Mesodermal cell (in vitro differentiated cells): Measurements from ENCODE around the gene CITED2. TPM values are rescaled to one million over a fixed set of nuclear protein-coding genes. Genes with fewer than 3 reads are reported as not detected.
"Not testable (repeated sequence)": the region's sequence is repeated elsewhere in the genome, so short reads cannot be mapped to it uniquely, and the experiment has no call there.

ENCODE experiments used
- H3K27ac ChIP-seq: 2 replicates; pipeline ENCODE4 v1.7.0; 2013; ENCODE audit warnings: mild to moderate bottlenecking, low read depth, low read length, moderate library complexity; ENCODE audit not compliant: severe bottlenecking
- H3K36me3 ChIP-seq: 2 replicates; pipeline ENCODE4 v1.7.1; 2013; ENCODE audit warnings: mild to moderate bottlenecking, low read length, moderate library complexity; ENCODE audit not compliant: control insufficient read depth, insufficient read depth
- H3K4me1 ChIP-seq: one replicate; pipeline ENCODE4 v1.7.1; 2013; ENCODE audit warnings: mild to moderate bottlenecking, low read length; ENCODE audit not compliant: insufficient read depth, control insufficient read depth, poor library complexity, severe bottlenecking
- H3K4me3 ChIP-seq: 2 replicates; pipeline ENCODE4 v1.7.0; 2013; ENCODE audit warnings: low read length, control low read depth, mild to moderate bottlenecking; ENCODE audit not compliant: insufficient read depth, poor library complexity, severe bottlenecking; ENCODE audit errors: extremely low read depth
- H3K9me3 ChIP-seq: 2 replicates; pipeline ENCODE4 v1.7.1; 2013; ENCODE audit warnings: mild to moderate bottlenecking, low read length, moderate library complexity; ENCODE audit not compliant: control insufficient read depth
- WGBS, 2 experiments: methylation state at CpG; one replicate each; pipeline ENCODE4 v1.1.5; 2013; ENCODE audit warnings: missing lambda C conversion rate in 2 of 2; ENCODE audit not compliant: insufficient coverage in 2 of 2; 5-methylcytosine and 5-hydroxymethylcytosine counted together
- polyA plus RNA-seq, 2 experiments: library from polyadenylated mRNA; stranded (reverse); fragments of 50-300 nt; gene quantifications; one replicate each; pipeline ENCODE4 v1.2.3, GENCODE V29; 2013

Gene CITED2
- polyA plus RNA-seq (2013, experiment 1 of 2): 203 TPM
- polyA plus RNA-seq (2013, experiment 2 of 2): 188 TPM

- H3K9me3 ChIP-seq: no peaks in the 10 kb centered on the region
- 0% methylated on average over 64 to 70 of the region's 82 CpGs for WGBS, 2 experiments
- H3K4me3 ChIP-seq: peak within 1 kb of the TSS; percentile 97
- peaks cover 32% of the 10 kb centered on the region for H3K4me1 ChIP-seq
- H3K36me3 ChIP-seq: peaks cover 28% of the 10 kb centered on the region
- H3K27ac ChIP-seq: peak within 1 kb of the TSS; percentile 96
Observed at GRCh38 chr6:139374357-139375225, at the start of gene CITED2. Gene CITED2 (minus strand): TSS chr6:139374648. CDS start chr6:139373944, 704 bp downstream.

DNA sequence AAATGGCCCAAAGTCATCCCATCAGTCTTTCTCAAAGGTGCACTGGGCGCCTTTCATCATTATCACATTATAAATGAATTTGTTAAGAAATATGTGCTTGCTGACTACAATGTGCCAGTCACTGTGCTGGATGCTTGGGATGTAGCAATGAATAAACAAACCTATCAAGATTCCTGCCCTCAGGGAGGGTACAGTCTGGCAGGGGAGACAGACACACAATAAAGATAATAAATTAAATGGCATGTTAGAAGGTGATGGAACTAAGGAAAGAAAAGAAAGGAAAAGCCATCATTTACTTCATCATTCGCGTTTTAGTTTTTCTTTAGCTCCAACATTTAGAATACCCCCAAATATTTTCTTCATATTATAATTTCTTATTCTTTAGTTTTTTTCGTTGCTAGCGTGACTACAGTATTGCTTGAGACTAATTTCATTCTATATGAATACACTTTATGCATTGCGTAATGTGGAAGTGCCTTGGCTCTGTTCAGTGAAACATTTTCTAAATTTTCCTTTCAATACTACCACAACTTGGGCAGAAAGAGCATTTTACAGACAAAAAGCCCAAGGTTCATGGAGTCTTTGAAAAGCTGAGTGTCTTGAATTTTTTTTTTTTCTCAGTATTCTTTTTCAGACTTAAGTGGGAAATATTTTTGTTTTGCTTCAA is 48.7 kb upstream of the CITED2 start:
- H3K27ac ChIP-seq: no peak overlapping the region
- H3K36me3 ChIP-seq: no peaks in the 10 kb centered on the region
- no peaks in the 10 kb centered on the region for H3K4me1 ChIP-seq
- no CpG with 5 or more reads among the region's 6 CpGs for WGBS, 2 experiments
- H3K9me3 ChIP-seq: no peaks in the 10 kb centered on the region
- no peak overlapping the region for H3K4me3 ChIP-seq

DNA sequence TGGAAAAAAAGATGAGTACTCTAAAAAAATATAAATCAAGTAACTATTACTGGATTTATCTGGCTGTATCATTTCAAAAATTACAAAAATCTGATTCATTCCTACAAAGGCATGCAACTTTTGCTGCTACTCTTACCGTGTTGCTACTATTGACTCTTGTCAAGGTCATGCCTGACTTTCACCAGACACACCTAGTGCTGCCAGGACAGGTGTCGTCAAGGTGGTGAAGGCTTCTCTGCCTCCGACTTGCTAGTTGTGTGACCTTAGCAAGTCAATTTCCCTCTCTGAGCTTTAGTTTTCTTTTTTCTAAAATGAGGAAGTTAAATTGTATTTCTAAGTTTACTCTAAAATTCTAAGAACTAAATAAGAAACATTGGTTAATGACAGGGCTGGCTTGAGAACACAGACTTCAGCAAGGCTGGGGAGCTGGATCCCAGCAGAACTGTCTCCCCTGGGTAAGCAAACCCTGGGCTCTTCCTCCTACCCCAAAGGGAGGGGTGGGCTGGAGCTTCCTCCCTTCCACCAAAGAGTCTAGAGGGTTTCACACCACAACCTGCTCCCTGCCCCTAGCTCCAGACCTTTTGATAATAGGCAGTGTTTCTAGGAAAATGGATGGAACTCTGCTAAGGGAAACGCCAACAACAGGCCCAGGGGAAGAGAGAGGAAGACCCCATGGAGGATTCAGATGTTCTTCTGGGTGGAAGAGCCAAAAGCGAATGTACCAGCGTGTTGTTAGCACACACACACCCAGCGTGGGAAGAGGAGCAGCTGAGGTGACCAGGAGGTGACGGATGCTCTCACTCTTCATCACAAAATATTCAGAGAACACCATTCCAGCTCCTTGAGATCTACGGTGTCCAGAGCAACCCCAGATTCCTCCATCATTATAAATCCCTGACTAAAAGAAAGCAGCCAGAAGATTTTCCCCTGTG is 47.9 kb upstream of the CITED2 start:
- H3K27ac ChIP-seq: no peak overlapping the region
- 92 to 94% methylated on average over 5 to 8 of the region's 9 CpGs for WGBS, 2 experiments
- H3K4me1 ChIP-seq: no peaks in the 10 kb centered on the region
- no peaks in the 10 kb centered on the region for H3K36me3 ChIP-seq
- H3K9me3 ChIP-seq: no peaks in the 10 kb centered on the region
- no peak overlapping the region for H3K4me3 ChIP-seq

GRCh38 chr6:139418481-139419132 is 44.2 kb upstream of the CITED2 start:
- H3K9me3 ChIP-seq: no peaks in the 10 kb centered on the region
- H3K36me3 ChIP-seq: no peaks in the 10 kb centered on the region
- 87 to 90% methylated on average over 5 of the region's 5 CpGs for WGBS, 2 experiments
- H3K4me3 ChIP-seq: no peak overlapping the region
- H3K27ac ChIP-seq: no peak overlapping the region
- H3K4me1 ChIP-seq: no peaks in the 10 kb centered on the region

DNA sequence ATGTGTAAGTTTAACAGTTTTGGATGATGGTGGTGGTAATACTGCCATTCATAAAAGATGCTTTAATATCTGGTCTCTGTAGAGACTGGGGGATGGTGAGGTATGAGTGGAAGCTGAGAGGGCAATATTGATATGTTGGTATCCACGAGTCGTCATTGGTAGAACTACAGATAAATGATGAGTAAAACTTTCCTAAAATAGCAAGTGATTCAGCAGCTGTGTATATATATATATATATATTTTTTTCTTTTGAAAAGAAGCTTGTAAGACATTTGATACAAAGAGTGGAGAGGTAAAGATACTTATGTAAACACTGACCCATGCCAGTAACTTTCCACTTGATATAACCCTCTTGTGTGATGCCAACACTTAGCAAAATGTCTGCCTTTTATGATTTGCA is 41.7 kb upstream of the CITED2 start:
- H3K9me3 ChIP-seq: no peaks in the 10 kb centered on the region
- no peak overlapping the region for H3K27ac ChIP-seq
- no peaks in the 10 kb centered on the region for H3K36me3 ChIP-seq
- H3K4me1 ChIP-seq: no peaks in the 10 kb centered on the region
- 86% methylated on average over 1 of the region's 2 CpGs; no CpG with 5 or more reads in 1 of the 2 experiments for WGBS, 2 experiments
- no peak overlapping the region for H3K4me3 ChIP-seq

DNA sequence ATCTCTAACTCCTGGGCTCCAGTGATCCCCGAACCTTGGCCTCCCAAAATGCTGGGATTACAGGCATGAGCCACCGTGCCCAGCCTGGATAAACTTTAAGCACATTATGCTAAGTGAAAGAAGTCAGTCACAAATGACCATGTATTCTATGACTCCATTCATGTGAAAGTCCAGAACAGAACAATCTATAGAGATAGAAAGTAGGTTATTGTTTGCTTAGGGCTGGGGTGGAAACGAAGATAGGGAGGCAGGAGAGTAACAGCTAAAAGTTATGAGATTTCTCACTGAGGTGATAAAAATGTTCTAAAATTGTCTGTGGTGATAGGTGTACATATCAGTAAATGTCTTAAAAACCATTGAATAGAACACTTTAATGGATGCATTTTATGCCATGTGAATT is 40.9 kb upstream of the CITED2 start:
- no peaks in the 10 kb centered on the region for H3K9me3 ChIP-seq
- WGBS, 2 experiments: 87 to 94% methylated on average over 2 of the region's 3 CpGs
- no peaks in the 10 kb centered on the region for H3K4me1 ChIP-seq
- no peak overlapping the region for H3K27ac ChIP-seq
- H3K4me3 ChIP-seq: no peak overlapping the region
- H3K36me3 ChIP-seq: no peaks in the 10 kb centered on the region

DNA sequence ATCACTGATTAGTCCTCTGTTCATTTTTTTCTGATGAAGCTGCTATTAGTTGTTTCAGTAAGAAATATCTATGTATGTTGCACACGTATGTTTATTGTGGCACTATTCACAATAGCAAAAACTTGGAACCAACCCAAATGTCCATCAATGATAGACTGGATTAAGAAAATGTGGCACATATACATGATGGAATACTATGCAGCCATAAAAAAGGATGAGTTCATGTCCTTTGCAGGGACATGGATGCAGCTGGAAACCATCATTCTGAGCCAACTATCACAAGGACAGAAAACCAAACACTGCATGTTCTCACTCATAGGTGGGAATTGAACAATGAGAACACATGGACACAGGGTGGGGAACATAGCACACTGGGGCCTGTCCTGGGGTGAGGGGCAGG is 37.7 kb upstream of the CITED2 start:
- no CpG with 5 or more reads among the region's 1 CpG for WGBS, 2 experiments
- H3K4me1 ChIP-seq: peaks cover 23% of the 10 kb centered on the region
- not testable (repeated sequence) for H3K4me3 ChIP-seq

GRCh38 chr6:139409026-139409425 is 34.6 kb upstream of the CITED2 start:
- 67 to 81% methylated on average over 2 to 4 of the region's 4 CpGs for WGBS, 2 experiments
- H3K36me3 ChIP-seq: no peaks in the 10 kb centered on the region

More for the DNA sequence above, 37.7 kb upstream of the CITED2 start:
- not testable (repeated sequence) for H3K36me3 ChIP-seq, H3K9me3 ChIP-seq, H3K27ac ChIP-seq

DNA sequence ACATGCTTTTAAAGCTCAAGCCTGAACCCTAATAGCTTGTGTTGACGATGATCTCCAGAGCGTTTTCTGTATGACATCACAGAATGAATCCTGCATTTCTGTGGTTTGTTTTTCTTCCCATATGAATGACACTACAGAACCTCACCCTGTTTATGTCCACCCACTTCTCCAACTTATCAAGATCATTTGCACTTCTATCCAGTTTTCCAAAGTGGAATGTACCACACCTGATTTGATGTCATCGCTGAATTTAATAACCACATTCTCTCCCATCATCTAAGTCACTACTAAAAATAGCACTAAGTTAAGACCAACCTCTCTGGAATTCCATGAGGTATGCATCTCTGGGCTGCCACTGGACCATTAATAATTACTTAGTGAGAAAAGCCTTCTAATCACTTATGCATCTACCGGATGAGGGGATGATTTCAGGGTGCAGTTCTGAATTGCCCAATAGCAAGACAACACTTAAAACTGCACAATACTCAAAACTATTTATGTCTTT is 33.3 kb upstream of the CITED2 start:
- Histone ChIP-seq H3K27ac (no peak overlapping the region), H3K4me1 (peaks cover 27% of the 10 kb centered on the region), H3K4me3 (no peak overlapping the region), H3K9me3 (no peaks in the 10 kb centered on the region), H3K36me3 (no peaks in the 10 kb centered on the region)
- WGBS, 2 experiments: 90 to 97% methylated on average over 3 to 4 of the region's 4 CpGs

More at GRCh38 chr6:139409026-139409425, 34.6 kb upstream of the CITED2 start:
- no peak overlapping the region for H3K4me3 ChIP-seq
- peaks cover 27% of the 10 kb centered on the region for H3K4me1 ChIP-seq
- H3K27ac ChIP-seq: peak overlapping the region; percentile 41
- H3K9me3 ChIP-seq: no peaks in the 10 kb centered on the region
